Right lobe of liver (tissue), 6 donors: ENCODE data around the gene HIGD1A. TPM values are rescaled to one million over a fixed set of nuclear protein-coding genes. Genes with fewer than 3 reads are reported as not detected.

Source experiments
- ATAC-seq, 4 donors: fragments of 200-7000 bp; cut with Tn5 transposase; one replicate each; pipeline ENCODE4 v1.9.1; 2020; ENCODE audit warnings: mild to moderate bottlenecking in 4 of 4, moderate library complexity in 4 of 4
- DNase-seq, 3 donors: peaks; one replicate each; pipeline ENCODE4 v3.0.0-alpha.2; 2020
- H3K27ac ChIP-seq, 3 donors: fragments of 200-600 bp; one replicate each; pipeline ENCODE4 v1.8.0; 2022
- H3K27me3 ChIP-seq, 2 donors: fragments of 200-600 bp; one replicate each; pipeline ENCODE4 v1.8.0; 2022
- H3K36me3 ChIP-seq, 4 donors: fragments of 200-600 bp; sonication (generic) in 1 of 4; one replicate each; pipeline versions ENCODE4 v1.5.1 to v1.8.0; 2017 to 2022; ENCODE audit warnings: control low read depth in 1 of 4
- H3K4me1 ChIP-seq, 4 donors: fragments of 200-600 bp; sonication (generic) in 1 of 4; one replicate each; pipeline versions ENCODE4 v1.5.1 to v1.8.0; 2017 to 2022; ENCODE audit warnings: control low read depth in 1 of 4
- H3K4me3 ChIP-seq, 3 donors: fragments of 200-600 bp; one replicate each; pipeline ENCODE4 v1.8.0; 2022
- H3K9me3 ChIP-seq, 4 donors: fragments of 200-600 bp; sonication (generic) in 1 of 4; one replicate each; pipeline versions ENCODE4 v1.5.1 to v1.8.0; 2017 to 2022; ENCODE audit warnings: control low read depth in 1 of 4
- CTCF ChIP-seq, 4 donors: fragments of 200-600 bp in 3 of 4; fragments of 450-650 bp in 1 of 4; IDR thresholded peaks; one replicate each; pipeline versions ENCODE4 v1.5.1 to v1.8.0; 2016 to 2022; ENCODE audit warnings: antibody characterized with exemption in 4 of 4, mild to moderate bottlenecking in 2 of 4
- POLR2A ChIP-seq: fragments of 450-650 bp; IDR thresholded peaks from one replicate; pipeline ENCODE4 v1.6.1; 2017; ENCODE audit warnings: antibody characterized with exemption, mild to moderate bottlenecking
- WGBS: methylation state at CpG from one replicate; pipeline ENCODE4 v1.1.6; 2018; ENCODE audit warnings: low coverage, low lambda C conversion rate; ENCODE audit not compliant: insufficient coverage; ENCODE audit errors: missing lambda C conversion rate; 5-methylcytosine and 5-hydroxymethylcytosine counted together
- intact Hi-C, 2 donors: fragments of 100-400 bp; cut with DNase I; formaldehyde crosslinking; loops; one replicate each; pipeline versions ENCODE4 v1.11.2 to v1.14.1; 2022
- total RNA-seq, 6 experiments: library from RNA; depleted of rRNA in 2 of 6; stranded (reverse); fragments of >200 nt in 2 of 6; fragmentation: NEBNext Ultra II Directional in 3 of 6; extraction: Animal tissue kit (Norgen Biotek cat#: 25700) in 3 of 6; gene quantifications; one replicate each; pipeline versions ENCODE4 v1.1.0 to v1.2.4, GENCODE V29; 2016 to 2023
- donor health status: DM: no; HTN: yes; CAD: no.
- donor health status: DM: no; HTN: no; CAD: no.
- donor health status: DM: no; HTN: no; CAD: no.
- donor health status: DM: no; HTN: yes; CAD: no.
- donor health status: DM: no; HTN: yes; CAD: no.

HIGD1A gene
- total RNA-seq, 6 experiments from 2014 or later: 104 to 348 (median 175) TPM

- Histone ChIP-seq H3K27ac (no peak overlapping the region), H3K4me3 (no peak overlapping the region), H3K36me3 (no peaks in the 10 kb centered on the region), H3K27me3 (no peaks in the 10 kb centered on the region), H3K4me1 (peaks cover 0 to 19% (median 9%) of the 10 kb centered on the region in 4 donors), H3K9me3 (no peaks in the 10 kb centered on the region)
- no peak for ATAC-seq
- intact Hi-C loops: no loop called here
- DNase-seq: no peak
- WGBS: 97% methylated on average over 3 of the region's 3 CpGs
- TF ChIP-seq CTCF (IDR thresholded peaks at IDR 0.05) (no peak), POLR2A (no peak)
Measured at GRCh38 chr3:42745291-42745745, 59.0 kb downstream of the HIGD1A start.

GRCh38 chr3:42743204-42743995 lies 60.9 kb downstream of the HIGD1A start:
- Histone ChIP-seq H3K27me3 (no peaks in the 10 kb centered on the region), H3K4me1 (peaks cover 0 to 19% (median 9%) of the 10 kb centered on the region in 4 donors), H3K36me3 (no peaks in the 10 kb centered on the region), H3K4me3 (no peak overlapping the region), H3K9me3 (no peaks in the 10 kb centered on the region), H3K27ac (no peak overlapping the region)
- no peak for ATAC-seq
- DNase-seq: peak in 1 of 3 donors; percentile 36
- 87% methylated on average over 4 of the region's 7 CpGs for WGBS
- TF ChIP-seq POLR2A (no peak), CTCF (IDR thresholded peaks at IDR 0.05) (no peak)
- intact Hi-C loops: no loop called here

GRCh38 chr3:42742688-42743087 lies 61.6 kb downstream of the HIGD1A start:
- Histone ChIP-seq H3K27ac (no peak overlapping the region), H3K27me3 (no peaks in the 10 kb centered on the region), H3K4me3 (no peak overlapping the region), H3K4me1 (peaks cover 0 to 19% (median 9%) of the 10 kb centered on the region in 4 donors), H3K9me3 (no peaks in the 10 kb centered on the region), H3K36me3 (no peaks in the 10 kb centered on the region)
- no peak for ATAC-seq
- TF ChIP-seq POLR2A: no peak
- TF ChIP-seq CTCF (IDR thresholded peaks at IDR 0.05): no peak
- intact Hi-C loops: no loop called here
- no peak for DNase-seq
- 84% methylated on average over 5 of the region's 9 CpGs for WGBS

GRCh38 chr3:42742259-42742658 lies 62.0 kb downstream of the HIGD1A start:
- 94% methylated on average over 3 of the region's 4 CpGs for whole genome bisulfite sequencing
- Histone ChIP-seq H3K4me1 (peaks cover 0 to 19% (median 9%) of the 10 kb centered on the region in 4 donors), H3K4me3 (no peak overlapping the region), H3K27me3 (no peaks in the 10 kb centered on the region), H3K27ac (no peak overlapping the region), H3K9me3 (no peaks in the 10 kb centered on the region), H3K36me3 (no peaks in the 10 kb centered on the region)
- intact Hi-C loops: no loop called here
- ATAC-seq: no peak
- TF ChIP-seq POLR2A: no peak
- DNase-seq: no peak

GRCh38 chr3:42741796-42742195 lies 62.5 kb downstream of the HIGD1A start:
- no peak overlapping the region for H3K27ac ChIP-seq
- no peaks in the 10 kb centered on the region for H3K27me3 ChIP-seq
- H3K9me3 ChIP-seq: no peaks in the 10 kb centered on the region
- TF ChIP-seq CTCF (IDR thresholded peaks at IDR 0.05) (no peak), POLR2A (no peak)
- H3K4me1 ChIP-seq: peaks cover 0 to 16% (median 7%) of the 10 kb centered on the region in 4 donors
- intact Hi-C loops: no loop called here
- ATAC-seq (no peak), DNase-seq (no peak)
- no peaks in the 10 kb centered on the region for H3K36me3 ChIP-seq
- WGBS: no CpG with 5 or more reads among the region's 3 CpGs
- no peak overlapping the region for H3K4me3 ChIP-seq
